ENCODE measurements around the gene CDK2.
"Not testable (repeated sequence)": the region's sequence is repeated elsewhere in the genome, so short reads cannot be mapped to it uniquely, and the experiment has no call there.

DNA sequence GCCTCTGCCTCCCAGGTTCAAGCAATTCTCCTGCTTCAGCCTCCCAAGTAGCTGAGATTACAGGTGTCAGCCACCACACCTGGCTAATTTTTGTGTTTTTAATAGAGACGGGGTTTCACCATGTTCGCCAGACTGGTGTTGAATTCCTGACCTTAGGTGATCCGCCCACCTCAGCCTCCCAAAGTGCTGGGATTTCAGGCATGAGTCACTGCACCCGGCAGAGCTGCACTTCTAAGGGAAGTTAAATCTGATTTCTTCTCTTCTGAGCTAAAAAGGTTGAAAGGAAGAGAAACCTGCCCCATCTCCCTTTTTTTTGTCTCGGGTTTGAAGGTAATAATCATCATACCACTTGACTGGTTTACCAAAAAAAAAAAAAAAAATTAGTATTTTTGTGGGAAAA, 15.3 kb downstream of the CDK2 start:
- TF ChIP-seq, protein P1, sequence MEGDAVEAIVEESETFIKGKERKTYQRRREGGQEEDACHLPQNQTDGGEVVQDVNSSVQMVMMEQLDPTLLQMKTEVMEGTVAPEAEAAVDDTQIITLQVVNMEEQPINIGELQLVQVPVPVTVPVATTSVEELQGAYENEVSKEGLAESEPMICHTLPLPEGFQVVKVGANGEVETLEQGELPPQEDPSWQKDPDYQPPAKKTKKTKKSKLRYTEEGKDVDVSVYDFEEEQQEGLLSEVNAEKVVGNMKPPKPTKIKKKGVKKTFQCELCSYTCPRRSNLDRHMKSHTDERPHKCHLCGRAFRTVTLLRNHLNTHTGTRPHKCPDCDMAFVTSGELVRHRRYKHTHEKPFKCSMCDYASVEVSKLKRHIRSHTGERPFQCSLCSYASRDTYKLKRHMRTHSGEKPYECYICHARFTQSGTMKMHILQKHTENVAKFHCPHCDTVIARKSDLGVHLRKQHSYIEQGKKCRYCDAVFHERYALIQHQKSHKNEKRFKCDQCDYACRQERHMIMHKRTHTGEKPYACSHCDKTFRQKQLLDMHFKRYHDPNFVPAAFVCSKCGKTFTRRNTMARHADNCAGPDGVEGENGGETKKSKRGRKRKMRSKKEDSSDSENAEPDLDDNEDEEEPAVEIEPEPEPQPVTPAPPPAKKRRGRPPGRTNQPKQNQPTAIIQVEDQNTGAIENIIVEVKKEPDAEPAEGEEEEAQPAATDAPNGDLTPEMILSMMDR (IDR thresholded peaks at IDR 0.05 in 2 of 3, conservative IDR thresholded peaks at IDR 0.05 in 1 of 3; ENCODE audit: insufficient read depth in 2 of 3, low read depth in 1 of 3, low read length in 3 of 3), result not testable (repeated sequence)
- not testable (repeated sequence) for TF ChIP-seq LCOR (CRISPR knock-in tag; IDR thresholded peaks at IDR 0.05); HMG20B (CRISPR knock-in tag; IDR thresholded peaks at IDR 0.05); HSF4 (CRISPR knock-in tag; IDR thresholded peaks at IDR 0.05; ENCODE audit: borderline replicate concordance); SMC3 (conservative IDR thresholded peaks at IDR 0.05; ENCODE audit: insufficient read depth, low read depth, low read length); RCOR1 (IDR thresholded peaks at IDR 0.05; ENCODE audit: borderline replicate concordance in 1 of 2, low read depth in 2 of 2, low read length in 2 of 2); POLR2A (conservative IDR thresholded peaks at IDR 0.05)
- TF ChIP-seq, protein P2, sequence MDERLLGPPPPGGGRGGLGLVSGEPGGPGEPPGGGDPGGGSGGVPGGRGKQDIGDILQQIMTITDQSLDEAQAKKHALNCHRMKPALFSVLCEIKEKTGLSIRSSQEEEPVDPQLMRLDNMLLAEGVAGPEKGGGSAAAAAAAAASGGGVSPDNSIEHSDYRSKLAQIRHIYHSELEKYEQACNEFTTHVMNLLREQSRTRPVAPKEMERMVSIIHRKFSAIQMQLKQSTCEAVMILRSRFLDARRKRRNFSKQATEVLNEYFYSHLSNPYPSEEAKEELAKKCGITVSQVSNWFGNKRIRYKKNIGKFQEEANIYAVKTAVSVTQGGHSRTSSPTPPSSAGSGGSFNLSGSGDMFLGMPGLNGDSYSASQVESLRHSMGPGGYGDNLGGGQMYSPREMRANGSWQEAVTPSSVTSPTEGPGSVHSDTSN (CRISPR knock-in tag; IDR thresholded peaks at IDR 0.05; ENCODE audit: low read depth), result not testable (repeated sequence)
- TF ChIP-seq, protein P2 (tag; conservative IDR thresholded peaks at IDR 0.05; ENCODE audit: low read depth), result not testable (repeated sequence)
- TF ChIP-seq, protein P3, sequence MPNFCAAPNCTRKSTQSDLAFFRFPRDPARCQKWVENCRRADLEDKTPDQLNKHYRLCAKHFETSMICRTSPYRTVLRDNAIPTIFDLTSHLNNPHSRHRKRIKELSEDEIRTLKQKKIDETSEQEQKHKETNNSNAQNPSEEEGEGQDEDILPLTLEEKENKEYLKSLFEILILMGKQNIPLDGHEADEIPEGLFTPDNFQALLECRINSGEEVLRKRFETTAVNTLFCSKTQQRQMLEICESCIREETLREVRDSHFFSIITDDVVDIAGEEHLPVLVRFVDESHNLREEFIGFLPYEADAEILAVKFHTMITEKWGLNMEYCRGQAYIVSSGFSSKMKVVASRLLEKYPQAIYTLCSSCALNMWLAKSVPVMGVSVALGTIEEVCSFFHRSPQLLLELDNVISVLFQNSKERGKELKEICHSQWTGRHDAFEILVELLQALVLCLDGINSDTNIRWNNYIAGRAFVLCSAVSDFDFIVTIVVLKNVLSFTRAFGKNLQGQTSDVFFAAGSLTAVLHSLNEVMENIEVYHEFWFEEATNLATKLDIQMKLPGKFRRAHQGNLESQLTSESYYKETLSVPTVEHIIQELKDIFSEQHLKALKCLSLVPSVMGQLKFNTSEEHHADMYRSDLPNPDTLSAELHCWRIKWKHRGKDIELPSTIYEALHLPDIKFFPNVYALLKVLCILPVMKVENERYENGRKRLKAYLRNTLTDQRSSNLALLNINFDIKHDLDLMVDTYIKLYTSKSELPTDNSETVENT (CRISPR knock-in tag; IDR thresholded peaks at IDR 0.05), result not testable (repeated sequence)
- TF ChIP-seq, protein P4, sequence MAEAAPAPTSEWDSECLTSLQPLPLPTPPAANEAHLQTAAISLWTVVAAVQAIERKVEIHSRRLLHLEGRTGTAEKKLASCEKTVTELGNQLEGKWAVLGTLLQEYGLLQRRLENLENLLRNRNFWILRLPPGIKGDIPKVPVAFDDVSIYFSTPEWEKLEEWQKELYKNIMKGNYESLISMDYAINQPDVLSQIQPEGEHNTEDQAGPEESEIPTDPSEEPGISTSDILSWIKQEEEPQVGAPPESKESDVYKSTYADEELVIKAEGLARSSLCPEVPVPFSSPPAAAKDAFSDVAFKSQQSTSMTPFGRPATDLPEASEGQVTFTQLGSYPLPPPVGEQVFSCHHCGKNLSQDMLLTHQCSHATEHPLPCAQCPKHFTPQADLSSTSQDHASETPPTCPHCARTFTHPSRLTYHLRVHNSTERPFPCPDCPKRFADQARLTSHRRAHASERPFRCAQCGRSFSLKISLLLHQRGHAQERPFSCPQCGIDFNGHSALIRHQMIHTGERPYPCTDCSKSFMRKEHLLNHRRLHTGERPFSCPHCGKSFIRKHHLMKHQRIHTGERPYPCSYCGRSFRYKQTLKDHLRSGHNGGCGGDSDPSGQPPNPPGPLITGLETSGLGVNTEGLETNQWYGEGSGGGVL (CRISPR knock-in tag; IDR thresholded peaks at IDR 0.05), result not testable (repeated sequence)
